Measurements from ENCODE around the gene MRPL33. TPM values are rescaled to one million over a fixed set of nuclear protein-coding genes. Genes with fewer than 3 reads are reported as not detected.
A peak's percentile ranks its signal among the peaks of the same experiment; 100 is the strongest.

Gene MRPL33
- 63.1 and 105 TPM in 2 replicates for total RNA-seq

- Histone ChIP-seq H4K20me1 (ENCODE audit: insufficient read depth, low read length) (no peaks in the 10 kb centered on the region), H3K4me2 (ENCODE audit: insufficient read depth, low read length) (peak within 1 kb of the TSS; percentile 95), H3K4me1 (ENCODE audit: insufficient read depth, low read length) (peaks cover 23% of the 10 kb centered on the region), H3K4me3 (ENCODE audit: insufficient read depth, low read length) (peak within 1 kb of the TSS; percentile 93), H3K9me3 (ENCODE audit: low read depth, low read length) (no peaks in the 10 kb centered on the region), H3K36me3 (ENCODE audit: insufficient read depth, low read length) (peaks cover 27% of the 10 kb centered on the region), H3K27ac (ENCODE audit: low read depth, low read length) (peak within 1 kb of the TSS; percentile 95), H3K79me2 (ENCODE audit: insufficient read depth, low read length) (peaks cover 51% of the 10 kb centered on the region), H3K27me3 (ENCODE audit: insufficient read depth, low read length) (no peaks in the 10 kb centered on the region), H2AFZ (ENCODE audit: low read length) (peak within 1 kb of the TSS; percentile 98)
- peak; percentile 96 for DNase-seq (ENCODE audit: insufficient read length, low spot score, missing footprints)
- no peak for TF ChIP-seq CTCF (IDR thresholded peaks at IDR 0.05; ENCODE audit: extremely low read depth, low read depth, low read length)
Observed at GRCh38 chr2:27771548-27772335, at the start of gene MRPL33. Gene MRPL33 (plus strand): TSS chr2:27771719. CDS start chr2:27771778, 59 bp downstream.

DNA sequence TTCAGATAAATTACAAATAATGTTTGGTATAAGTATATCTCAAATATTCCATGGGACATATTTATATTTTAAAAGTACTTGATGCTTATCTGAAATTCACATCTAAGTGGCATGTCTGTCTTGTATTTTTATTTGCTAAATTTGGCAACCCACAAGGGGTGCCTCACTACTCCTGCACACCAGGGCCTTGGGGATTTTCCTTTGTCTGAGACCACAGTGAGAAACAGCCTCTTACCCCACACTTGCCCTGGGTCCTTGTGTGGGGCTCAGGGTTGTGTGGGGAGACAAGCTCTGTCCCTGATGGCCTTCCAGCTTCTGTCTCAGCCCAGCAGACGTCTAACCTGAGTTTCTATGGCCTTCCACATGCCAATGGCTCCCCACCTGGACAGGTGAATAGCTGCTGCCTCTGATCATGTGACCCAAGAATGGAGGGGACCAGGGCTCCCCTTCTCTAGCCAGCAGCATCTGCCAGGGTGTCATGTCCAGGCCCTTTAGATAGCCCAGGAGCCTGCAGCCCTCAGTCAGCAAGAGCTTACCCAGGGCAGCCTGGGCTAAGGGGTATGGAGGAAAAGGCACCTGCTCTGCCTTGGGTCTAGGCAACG is 49.5 kb upstream of the MRPL33 start:
- Histone ChIP-seq H3K4me1 (ENCODE audit: insufficient read depth, low read length) (peaks cover 39% of the 10 kb centered on the region), H3K4me3 (ENCODE audit: insufficient read depth, low read length) (no peak overlapping the region), H3K9me3 (ENCODE audit: low read depth, low read length) (no peaks in the 10 kb centered on the region), H2AFZ (ENCODE audit: low read length) (no peak overlapping the region), H3K4me2 (ENCODE audit: insufficient read depth, low read length) (no peak overlapping the region), H3K36me3 (ENCODE audit: insufficient read depth, low read length) (no peaks in the 10 kb centered on the region), H4K20me1 (ENCODE audit: insufficient read depth, low read length) (no peaks in the 10 kb centered on the region), H3K79me2 (ENCODE audit: insufficient read depth, low read length) (no peaks in the 10 kb centered on the region), H3K27ac (ENCODE audit: low read depth, low read length) (peak overlapping the region; percentile 53), H3K27me3 (ENCODE audit: insufficient read depth, low read length) (no peaks in the 10 kb centered on the region)
- no peak for TF ChIP-seq CTCF (IDR thresholded peaks at IDR 0.05; ENCODE audit: extremely low read depth, low read depth, low read length)
- DNase-seq (ENCODE audit: insufficient read length, low spot score, missing footprints) = no peak

- Histone ChIP-seq H3K27me3 (ENCODE audit: insufficient read depth, low read length) (no peaks in the 10 kb centered on the region), H3K4me2 (ENCODE audit: insufficient read depth, low read length) (no peak overlapping the region), H3K27ac (ENCODE audit: low read depth, low read length) (no peak overlapping the region), H2AFZ (ENCODE audit: low read length) (peak overlapping the region; percentile 66), H3K79me2 (ENCODE audit: insufficient read depth, low read length) (no peaks in the 10 kb centered on the region), H4K20me1 (ENCODE audit: insufficient read depth, low read length) (no peaks in the 10 kb centered on the region), H3K9me3 (ENCODE audit: low read depth, low read length) (no peaks in the 10 kb centered on the region), H3K4me3 (ENCODE audit: insufficient read depth, low read length) (no peak overlapping the region), H3K4me1 (ENCODE audit: insufficient read depth, low read length) (peaks cover 39% of the 10 kb centered on the region), H3K36me3 (ENCODE audit: insufficient read depth, low read length) (no peaks in the 10 kb centered on the region)
- peak; percentile 90 for DNase-seq (ENCODE audit: insufficient read length, low spot score, missing footprints)
- TF ChIP-seq CTCF (IDR thresholded peaks at IDR 0.05; ENCODE audit: extremely low read depth, low read depth, low read length) = peak; percentile 87
Observed at GRCh38 chr2:27723372-27724144, 48.0 kb upstream of the MRPL33 start.
